Limb (tissue), 2 donors: ENCODE results near the gene PLCD3.

Source experiments
- DNase-seq, 2 donors: peaks; one replicate each; pipeline ENCODE4 v3.0.0-alpha.2; 2016; ENCODE audit errors: extremely low spot score in 2 of 2

The PLCD3 gene

DNA sequence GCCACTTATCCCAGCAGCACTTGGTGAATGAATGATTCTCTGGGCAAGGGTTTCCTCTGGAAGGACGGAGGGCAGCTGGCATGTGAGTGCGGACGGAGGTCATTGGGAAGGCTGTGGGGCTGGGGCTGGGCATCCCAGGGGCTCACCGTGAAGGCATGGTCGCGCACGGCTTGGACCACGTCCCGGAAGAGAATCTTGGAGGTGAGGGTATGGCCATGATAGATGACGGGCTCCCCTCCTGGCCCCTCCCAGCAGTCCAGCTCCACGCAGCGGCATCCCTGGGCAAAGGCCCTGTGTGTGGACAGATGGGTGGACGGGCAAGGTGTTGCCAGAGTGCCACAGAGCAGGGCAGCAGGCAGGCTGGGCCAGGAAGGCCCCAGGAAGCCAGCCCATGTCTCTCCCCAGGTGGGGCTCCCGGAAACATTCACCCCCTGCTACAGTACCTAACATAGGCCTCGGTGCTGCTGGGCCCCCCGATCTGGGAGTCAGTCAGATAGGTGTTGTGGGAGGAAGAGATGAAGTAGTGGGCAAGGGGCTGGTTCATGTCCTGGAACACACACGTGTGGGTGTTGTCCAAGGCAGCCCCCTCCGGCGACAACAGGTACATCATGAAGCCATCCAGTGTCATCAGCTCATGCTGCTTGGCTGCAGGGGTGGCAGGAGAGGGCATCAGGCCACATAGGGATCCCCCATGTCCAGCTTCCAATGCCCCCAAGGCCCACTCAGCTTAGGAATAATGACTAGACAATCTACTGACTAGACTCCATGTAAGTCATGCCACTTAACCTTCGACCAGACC is 14.3 kb downstream of the PLCD3 start:
- DNase-seq, result no peak

DNA sequence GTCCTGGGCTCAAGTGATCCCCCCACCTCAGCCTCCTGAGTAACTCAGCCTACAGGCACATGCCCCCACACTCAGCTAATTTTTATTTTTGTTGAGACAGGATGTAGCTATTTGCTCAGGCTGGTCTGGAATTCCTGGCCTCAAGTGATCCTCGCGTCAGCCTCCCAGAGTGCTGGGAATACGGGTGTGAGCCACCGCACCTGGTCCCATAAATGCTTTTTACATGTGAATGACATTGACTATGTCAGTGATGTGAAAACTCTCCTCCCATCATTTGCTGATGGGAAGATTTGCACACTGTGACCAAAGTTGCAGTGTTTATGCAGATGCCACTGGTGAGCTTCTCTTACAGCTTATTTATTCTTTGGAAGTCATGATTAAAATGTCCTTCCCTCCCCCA is 15.0 kb downstream of the PLCD3 start:
- DNase-seq, result no peak

GRCh38 chr17:45116434-45117016 is 15.8 kb downstream of the PLCD3 start:
- no peak for DNase-seq

DNA sequence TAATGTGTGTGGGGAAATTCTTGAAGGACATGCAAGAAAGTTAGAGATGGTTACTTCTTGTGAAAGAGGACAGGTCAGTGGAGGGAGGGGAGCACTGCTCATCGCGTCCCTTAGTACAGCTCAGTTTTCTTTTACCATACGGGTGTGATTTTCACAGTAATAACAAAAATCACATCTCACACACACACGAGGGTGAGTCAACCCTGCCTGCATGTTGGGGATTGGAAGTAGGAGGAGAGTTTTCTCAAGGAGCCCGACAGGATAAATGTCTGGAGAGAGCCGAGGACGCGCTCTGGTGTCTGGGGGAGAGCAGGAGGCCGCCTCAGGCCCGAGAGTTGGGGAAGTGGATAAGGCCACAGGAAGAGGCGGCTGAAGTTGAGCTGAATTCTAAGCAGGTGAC is 16.4 kb downstream of the PLCD3 start:
- DNase-seq, result no peak

- DNase-seq, result no peak
Observed at GRCh38 chr17:45115015-45115625, 17.2 kb downstream of the PLCD3 start.

- DNase-seq, result no peak
Observed at GRCh38 chr17:45114117-45114932, 18.0 kb downstream of the PLCD3 start.

GRCh38 chr17:45113424-45113754 is 18.9 kb downstream of the PLCD3 start:
- no peak for DNase-seq

- DNase-seq, result no peak
Observed at GRCh38 chr17:45112559-45113423, 19.5 kb downstream of the PLCD3 start.

GRCh38 chr17:45111850-45112249 is 20.5 kb downstream of the PLCD3 start:
- DNase-seq, result no peak

- no peak for DNase-seq
Observed at GRCh38 chr17:45110676-45111611, 21.4 kb downstream of the PLCD3 start.

- no peak for DNase-seq
Observed at GRCh38 chr17:45108595-45109521, 23.5 kb downstream of the PLCD3 start.

DNA sequence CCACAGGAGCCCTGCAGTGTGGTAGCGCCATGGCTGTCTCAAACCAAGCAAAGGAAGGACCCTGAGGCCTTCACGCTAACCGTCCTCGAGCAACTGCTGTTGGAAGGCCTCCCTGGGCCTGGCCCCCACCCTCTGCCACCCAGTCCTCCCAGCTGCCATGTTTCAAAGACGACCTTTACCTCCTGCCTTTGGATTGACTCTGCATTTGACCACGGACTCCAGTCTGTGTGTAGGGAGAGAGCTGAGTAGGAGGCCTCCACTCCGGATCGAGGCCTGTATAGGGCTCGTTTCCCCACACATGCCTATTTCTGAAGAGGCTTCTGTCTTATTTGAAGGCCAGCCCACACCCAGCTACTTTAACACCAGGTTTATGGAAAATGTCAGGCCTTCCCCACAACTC is 24.3 kb downstream of the PLCD3 start:
- DNase-seq, result no peak

DNA sequence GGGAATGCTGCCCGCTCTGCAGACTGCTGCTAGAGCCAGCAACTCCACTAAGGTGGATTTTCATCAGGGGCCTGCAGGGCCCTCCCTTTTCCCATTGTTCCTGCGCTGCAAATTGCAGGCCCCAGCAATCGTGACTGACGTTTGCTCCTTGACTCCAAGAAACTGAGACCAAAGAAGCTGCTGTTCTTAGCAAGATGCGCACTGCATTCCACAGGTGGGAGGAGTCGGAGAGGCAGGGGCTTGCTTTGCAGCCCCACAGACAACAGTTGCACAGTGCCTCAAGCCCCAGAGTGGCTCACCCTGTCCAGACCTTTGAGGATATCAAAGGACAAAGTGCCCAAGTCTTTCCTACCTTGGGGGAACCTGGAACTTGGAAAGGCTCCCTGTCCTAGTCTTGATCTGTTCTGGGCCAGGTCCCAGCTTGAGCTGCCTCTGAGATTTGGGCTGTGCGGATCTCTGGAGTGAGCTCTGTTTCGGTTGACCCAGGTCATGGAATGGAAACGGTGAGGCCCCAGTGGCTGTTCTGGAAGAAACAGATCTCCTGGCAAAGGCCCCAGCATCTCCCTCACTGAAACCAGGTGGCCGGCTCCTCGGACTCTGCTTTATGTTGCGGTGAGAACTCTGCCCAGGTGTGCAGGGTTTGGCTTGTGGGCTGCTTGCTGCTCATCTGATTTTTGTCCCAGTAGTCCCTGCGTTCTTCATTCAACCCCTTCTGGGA is 24.9 kb downstream of the PLCD3 start:
- DNase-seq, result no peak

GRCh38 chr17:45106582-45106981 is 25.7 kb downstream of the PLCD3 start:
- DNase-seq, result no peak

DNA sequence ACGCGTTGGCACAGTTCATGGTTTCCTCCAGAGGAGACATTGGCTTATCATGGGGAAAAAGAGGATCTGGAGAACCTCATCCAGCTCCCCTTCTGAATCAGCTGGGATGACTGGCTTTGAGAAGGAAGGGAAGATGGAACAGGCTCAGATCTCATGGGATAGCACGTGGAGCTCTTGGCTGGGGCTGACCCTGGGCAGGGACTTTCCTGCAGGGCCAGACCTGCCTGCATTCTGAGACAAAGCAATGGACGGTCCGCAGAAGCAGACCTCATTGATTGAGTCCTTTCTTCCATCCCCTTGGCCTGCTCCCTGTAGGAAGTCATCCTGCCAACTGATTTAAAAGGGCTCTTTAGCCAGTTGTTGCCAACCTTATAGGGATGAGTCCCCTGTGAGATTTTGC is 26.2 kb downstream of the PLCD3 start:
- DNase-seq, result no peak

DNA sequence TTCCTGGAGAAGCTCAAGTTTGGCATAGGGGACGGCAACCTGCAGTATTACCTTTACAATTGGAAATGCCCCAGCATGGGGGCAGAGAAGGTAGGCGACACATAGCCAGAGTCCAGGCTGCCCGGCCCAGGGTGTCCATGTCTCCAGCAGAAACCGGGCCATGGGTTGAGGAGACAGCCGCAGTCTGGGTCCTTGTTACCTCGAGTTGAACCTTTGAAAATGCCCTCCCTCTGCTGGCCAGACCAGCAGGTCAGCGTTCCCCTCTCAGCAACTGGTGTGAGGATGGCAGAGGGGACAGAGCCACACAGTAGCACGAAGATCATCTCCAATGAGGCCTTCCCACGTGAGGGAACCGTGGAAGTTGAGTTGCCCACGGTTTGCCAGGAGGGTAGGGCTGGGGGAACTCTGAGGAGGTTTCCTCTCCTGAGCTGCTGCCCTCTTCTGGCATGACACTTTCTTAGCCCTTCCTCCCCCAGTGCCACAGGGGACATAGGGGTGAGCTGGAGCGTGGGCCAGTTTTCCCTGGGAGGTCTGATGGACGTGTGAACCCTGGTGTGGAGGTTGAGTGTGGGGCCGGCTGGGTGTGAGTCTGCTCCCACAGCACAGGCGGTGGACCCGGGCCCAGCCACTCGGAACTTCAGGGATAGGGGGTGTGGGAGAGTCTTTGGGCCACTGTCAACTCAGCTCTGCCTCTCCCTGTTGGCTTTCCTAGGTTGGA is 27.2 kb downstream of the PLCD3 start:
- no peak for DNase-seq

DNA sequence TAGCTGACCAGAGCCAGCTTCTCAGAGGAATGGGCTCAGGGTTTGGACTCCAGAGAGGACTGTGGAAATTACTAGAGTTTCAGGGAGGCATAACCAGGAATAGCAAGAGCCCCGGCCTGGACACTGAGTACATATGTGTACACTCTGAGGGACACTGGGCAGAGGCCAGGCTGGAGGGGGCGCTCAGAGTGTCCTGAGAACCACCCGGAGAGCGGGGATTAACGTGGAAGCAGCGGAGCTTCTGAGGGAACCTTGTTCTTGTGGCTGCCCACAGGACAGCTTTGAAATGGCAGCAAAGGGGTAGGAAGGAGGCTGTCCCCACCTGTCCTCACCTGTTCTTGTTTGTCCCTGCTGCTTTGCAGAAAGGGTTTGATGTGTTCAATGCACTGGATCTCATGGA is 27.8 kb downstream of the PLCD3 start:
- DNase-seq, result no peak

GRCh38 chr17:45104029-45104428 is 28.3 kb downstream of the PLCD3 start:
- DNase-seq, result no peak
